PFSK-1 (cell line): ENCODE measurements around the gene NDUFAF5.

Experiments
- POLR2AphosphoS5 ChIP-seq: IDR thresholded peaks from 2 replicates; pipeline ENCODE4 v1.6.1; 2012; ENCODE audit warnings: low read depth, mild to moderate bottlenecking, control low read depth, low read length, moderate library complexity
- SIN3A ChIP-seq: IDR thresholded peaks from 2 replicates; pipeline ENCODE4 v1.6.1; 2012; ENCODE audit warnings: mild to moderate bottlenecking, low read length, moderate library complexity, borderline replicate concordance; ENCODE audit not compliant: insufficient read depth
- TF ChIP-seq, protein P1 (sequence below), 2 experiments: IDR thresholded peaks; 2 replicates each; pipeline versions ENCODE4 v1.6.1 to v1.8.0; 2011 to 2012; ENCODE audit warnings: low read depth in 2 of 2, low read length in 2 of 2, control low read depth in 1 of 2, inconsistent platforms in 1 of 2, mild to moderate bottlenecking in 1 of 2, moderate library complexity in 1 of 2; ENCODE audit not compliant: insufficient read depth in 1 of 2

- TF ChIP-seq, protein P1, sequence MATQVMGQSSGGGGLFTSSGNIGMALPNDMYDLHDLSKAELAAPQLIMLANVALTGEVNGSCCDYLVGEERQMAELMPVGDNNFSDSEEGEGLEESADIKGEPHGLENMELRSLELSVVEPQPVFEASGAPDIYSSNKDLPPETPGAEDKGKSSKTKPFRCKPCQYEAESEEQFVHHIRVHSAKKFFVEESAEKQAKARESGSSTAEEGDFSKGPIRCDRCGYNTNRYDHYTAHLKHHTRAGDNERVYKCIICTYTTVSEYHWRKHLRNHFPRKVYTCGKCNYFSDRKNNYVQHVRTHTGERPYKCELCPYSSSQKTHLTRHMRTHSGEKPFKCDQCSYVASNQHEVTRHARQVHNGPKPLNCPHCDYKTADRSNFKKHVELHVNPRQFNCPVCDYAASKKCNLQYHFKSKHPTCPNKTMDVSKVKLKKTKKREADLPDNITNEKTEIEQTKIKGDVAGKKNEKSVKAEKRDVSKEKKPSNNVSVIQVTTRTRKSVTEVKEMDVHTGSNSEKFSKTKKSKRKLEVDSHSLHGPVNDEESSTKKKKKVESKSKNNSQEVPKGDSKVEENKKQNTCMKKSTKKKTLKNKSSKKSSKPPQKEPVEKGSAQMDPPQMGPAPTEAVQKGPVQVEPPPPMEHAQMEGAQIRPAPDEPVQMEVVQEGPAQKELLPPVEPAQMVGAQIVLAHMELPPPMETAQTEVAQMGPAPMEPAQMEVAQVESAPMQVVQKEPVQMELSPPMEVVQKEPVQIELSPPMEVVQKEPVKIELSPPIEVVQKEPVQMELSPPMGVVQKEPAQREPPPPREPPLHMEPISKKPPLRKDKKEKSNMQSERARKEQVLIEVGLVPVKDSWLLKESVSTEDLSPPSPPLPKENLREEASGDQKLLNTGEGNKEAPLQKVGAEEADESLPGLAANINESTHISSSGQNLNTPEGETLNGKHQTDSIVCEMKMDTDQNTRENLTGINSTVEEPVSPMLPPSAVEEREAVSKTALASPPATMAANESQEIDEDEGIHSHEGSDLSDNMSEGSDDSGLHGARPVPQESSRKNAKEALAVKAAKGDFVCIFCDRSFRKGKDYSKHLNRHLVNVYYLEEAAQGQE (IDR thresholded peaks at IDR 0.05; ENCODE audit: insufficient read depth in 1 of 2, low read depth in 2 of 2, low read length in 2 of 2), result no peak
- TF ChIP-seq POLR2AphosphoS5, result no peak
- TF ChIP-seq SIN3A, result no peak
Measured at GRCh38 chr20:13735826-13736225, 49.0 kb upstream of the NDUFAF5 start.
